ENCODE measurements around the gene DNAH2. TPM values are rescaled to one million over a fixed set of nuclear protein-coding genes. Genes with fewer than 3 reads are reported as not detected.
A peak's percentile ranks its signal among the peaks of the same experiment; 100 is the strongest.

DNAH2 gene
- total and polyA plus RNA-seq, 2 of the 13 experiments (the other 11 are each of a cell fraction or from before 2014, with no cell fraction given), result not detected

- peaks cover 28% of the 10 kb centered on the region for H3K4me1 ChIP-seq (ENCODE audit: insufficient read depth, low read length)
- FAIRE-seq (peak; percentile 85), DNase-seq (ENCODE audit: low spot score) (peak; percentile 92), ATAC-seq (peak; percentile 80)
- peaks cover 26% of the 10 kb centered on the region for H4K20me1 ChIP-seq (ENCODE audit: insufficient read depth, low read length)
- ChIA-PET POLR2A (interaction anchor here (0.8 to 6.4 kb wide), 8 partner anchors 11 to 348 kb away, joined by 3 to 159 read pairs (median 4); partner anchors contain the start of genes CNTROB, CYB5D1, KDM6B and NAA38), CTCF (ENCODE audit: low intra/inter-chr PET ratio, low total read pairs) (no interaction called here)
- peak overlapping the region; percentile 96 for H3K9ac ChIP-seq (ENCODE audit: insufficient read depth, low read depth, low read length)
- H2AFZ ChIP-seq (ENCODE audit: low read length), result no peak overlapping the region
- H3K36me3 ChIP-seq (replicated peaks in 1 of 2; ENCODE audit: control insufficient read depth in 1 of 2, insufficient read depth in 2 of 2, low read length in 2 of 2), result peaks cover 25 to 26% of the 10 kb centered on the region in 2 experiments
- TSS peak; percentile 30 for BruUV-seq (replicated peaks)
- peak overlapping the region; percentile 83 to 95 (median 86) for H3K4me3 ChIP-seq (replicated peaks in 1 of 3; ENCODE audit: insufficient read depth in 1 of 3, low read depth in 2 of 3, low read length in 3 of 3)
- no peaks in the 10 kb centered on the region for H3K9me3 ChIP-seq (ENCODE audit: low read length)
- H3K4me2 ChIP-seq (ENCODE audit: low read depth, low read length), result peak overlapping the region; percentile 99
- H3K27ac ChIP-seq (ENCODE audit: extremely low read length, insufficient read depth, low read length), result peak overlapping the region; percentile 97
- H3K79me2 ChIP-seq (ENCODE audit: insufficient read depth, low read length), result peaks cover 45% of the 10 kb centered on the region
- H3K27me3 ChIP-seq (ENCODE audit: control insufficient read depth in 1 of 2, insufficient read depth in 2 of 2, low read length in 2 of 2), result peaks cover 0 to 3% of the 10 kb centered on the region in 2 experiments; a peak in 1 of 5 replicates
- in situ Hi-C loops (cut with HindIII; ENCODE audit: extremely low pct_ligation_motif_present, low pct_unique_long_range_greater_than_20kb), result loop anchor here (10.0 kb wide), 1 partner anchor 270 kb away; the partner anchor contains the start of gene CD68
- intact Hi-C loops (cut with micrococcal nuclease; ENCODE audit: unreplicated experiment), result loop anchor here (5.0 kb wide), 1 partner anchor 198 kb away; no protein-coding TSS in a partner anchor
- WGBS (ENCODE audit: low lambda C conversion rate), result 2% methylated on average over 19 of the region's 71 CpGs
- no peak for TF ChIP-seq ZBTB43 (CRISPR knock-in tag; conservative IDR thresholded peaks at IDR 0.05)
- no peak for TF ChIP-seq ZNF703 (CRISPR knock-in tag; IDR thresholded peaks at IDR 0.05; ENCODE audit: borderline replicate concordance)
- peak; percentile 40 for TF ChIP-seq NR2C2 (CRISPR knock-in tag; IDR thresholded peaks at IDR 0.05; ENCODE audit: borderline replicate concordance)
- TF ChIP-seq ZC3H13 (CRISPR knock-in tag; IDR thresholded peaks at IDR 0.05), result 0 out of 2 replicates have a peak, but pooled peaks have one; percentile 52
- TF ChIP-seq ZNF329 (CRISPR knock-in tag; IDR thresholded peaks at IDR 0.05; ENCODE audit: low read depth), result no peak
- no peak for TF ChIP-seq ATF7 (IDR thresholded peaks at IDR 0.05)
- TF ChIP-seq ATF7 (CRISPR knock-in tag; IDR thresholded peaks at IDR 0.05), result no peak
- no peak for TF ChIP-seq MLXIP (CRISPR knock-in tag; IDR thresholded peaks at IDR 0.05; ENCODE audit: borderline replicate concordance)
- peak; percentile 41; the same call in 1 of the 2 replicates for TF ChIP-seq ZZZ3 (CRISPR knock-in tag; IDR thresholded peaks at IDR 0.05; ENCODE audit: borderline replicate concordance)
- no peak for TF ChIP-seq THAP9 (CRISPR knock-in tag; IDR thresholded peaks at IDR 0.05; ENCODE audit: borderline replicate concordance)
- peak; percentile 34 for TF ChIP-seq MAX (IDR thresholded peaks at IDR 0.05)
- peak; percentile 58 for TF ChIP-seq SKI (IDR thresholded peaks at IDR 0.05; ENCODE audit: partially characterized antibody)
Measured at GRCh38 chr17:7844292-7845154, 127.0 kb downstream of the DNAH2 start.
